ENCODE data around the gene EIF3K.

DNA sequence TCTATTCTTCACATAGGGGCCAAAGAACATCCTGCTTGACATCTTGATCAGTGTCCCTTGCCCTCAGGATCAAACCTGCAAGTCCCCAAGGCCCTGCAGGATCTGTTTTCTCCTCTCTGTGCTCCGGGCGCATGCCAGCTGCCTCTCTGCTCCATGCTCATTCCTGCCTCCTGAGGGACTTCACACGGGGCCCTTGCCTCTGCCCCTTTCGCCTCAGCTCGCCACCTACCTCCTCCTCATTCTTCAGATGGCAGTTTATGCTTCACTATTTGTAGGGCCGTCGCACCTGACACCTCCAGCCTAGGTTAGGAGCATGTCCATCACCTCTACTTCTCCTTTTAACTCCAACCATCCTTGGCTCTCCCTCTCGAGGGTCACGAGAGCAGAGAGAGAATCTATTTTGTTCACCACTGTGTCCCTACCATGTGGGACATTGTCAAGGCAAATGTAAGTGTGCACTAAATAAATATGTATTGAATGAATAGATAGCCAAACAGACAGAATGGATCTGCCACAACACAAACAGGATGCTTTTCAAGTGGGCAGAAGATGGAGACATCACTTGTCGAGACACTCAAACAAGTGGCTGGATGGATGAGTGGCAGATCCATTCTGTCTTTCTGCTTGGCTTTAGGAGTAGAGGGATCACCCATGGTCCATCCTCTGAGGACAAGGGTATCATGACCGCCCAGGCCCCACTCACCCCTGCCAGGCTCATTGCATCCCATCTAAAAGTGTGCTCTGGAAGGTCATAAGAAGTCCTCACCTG lies 58.1 kb downstream of the EIF3K start:
- TF ChIP-seq, protein P1, sequence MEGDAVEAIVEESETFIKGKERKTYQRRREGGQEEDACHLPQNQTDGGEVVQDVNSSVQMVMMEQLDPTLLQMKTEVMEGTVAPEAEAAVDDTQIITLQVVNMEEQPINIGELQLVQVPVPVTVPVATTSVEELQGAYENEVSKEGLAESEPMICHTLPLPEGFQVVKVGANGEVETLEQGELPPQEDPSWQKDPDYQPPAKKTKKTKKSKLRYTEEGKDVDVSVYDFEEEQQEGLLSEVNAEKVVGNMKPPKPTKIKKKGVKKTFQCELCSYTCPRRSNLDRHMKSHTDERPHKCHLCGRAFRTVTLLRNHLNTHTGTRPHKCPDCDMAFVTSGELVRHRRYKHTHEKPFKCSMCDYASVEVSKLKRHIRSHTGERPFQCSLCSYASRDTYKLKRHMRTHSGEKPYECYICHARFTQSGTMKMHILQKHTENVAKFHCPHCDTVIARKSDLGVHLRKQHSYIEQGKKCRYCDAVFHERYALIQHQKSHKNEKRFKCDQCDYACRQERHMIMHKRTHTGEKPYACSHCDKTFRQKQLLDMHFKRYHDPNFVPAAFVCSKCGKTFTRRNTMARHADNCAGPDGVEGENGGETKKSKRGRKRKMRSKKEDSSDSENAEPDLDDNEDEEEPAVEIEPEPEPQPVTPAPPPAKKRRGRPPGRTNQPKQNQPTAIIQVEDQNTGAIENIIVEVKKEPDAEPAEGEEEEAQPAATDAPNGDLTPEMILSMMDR (IDR thresholded peaks at IDR 0.05) = no peak
- no peak for TF ChIP-seq POLR2A (IDR thresholded peaks at IDR 0.05)
